Muscle layer of colon (tissue), 2 donors: ENCODE measurements around the gene SRSF12.
"Not testable (repeated sequence)": the region's sequence is repeated elsewhere in the genome, so short reads cannot be mapped to it uniquely, and the experiment has no call there.

Experiments
- H3K27ac ChIP-seq: one replicate; pipeline ENCODE4 v1.7.0; 2013; ENCODE audit warnings: low read depth, mild to moderate bottlenecking, low read length, moderate library complexity
- H3K27me3 ChIP-seq, 2 donors: one replicate each; pipeline ENCODE4 v1.7.0; 2013; ENCODE audit warnings: low read length in 2 of 2, mild to moderate bottlenecking in 2 of 2; ENCODE audit not compliant: insufficient read depth in 2 of 2, control insufficient read depth in 1 of 2
- H3K36me3 ChIP-seq: one replicate; pipeline ENCODE4 v1.7.0; 2013; ENCODE audit warnings: mild to moderate bottlenecking, low read length; ENCODE audit not compliant: insufficient read depth
- H3K4me1 ChIP-seq: one replicate; pipeline ENCODE4 v1.7.0; 2013; ENCODE audit warnings: mild to moderate bottlenecking, low read length; ENCODE audit not compliant: insufficient read depth
- H3K4me3 ChIP-seq, 2 donors: one replicate each; pipeline ENCODE4 v1.7.0; 2013; ENCODE audit warnings: low read length in 2 of 2, low read depth in 1 of 2, mild to moderate bottlenecking in 1 of 2, moderate library complexity in 1 of 2
- H3K9ac ChIP-seq: one replicate; pipeline ENCODE4 v1.7.0; 2013; ENCODE audit warnings: low read length
- H3K9me3 ChIP-seq: one replicate; pipeline ENCODE4 v1.7.0; 2013; ENCODE audit warnings: mild to moderate bottlenecking, low read length
- donor health status: abdominal sarcoma.
- donor health status: Adenocarcinoma of cecum.

Gene SRSF12

DNA sequence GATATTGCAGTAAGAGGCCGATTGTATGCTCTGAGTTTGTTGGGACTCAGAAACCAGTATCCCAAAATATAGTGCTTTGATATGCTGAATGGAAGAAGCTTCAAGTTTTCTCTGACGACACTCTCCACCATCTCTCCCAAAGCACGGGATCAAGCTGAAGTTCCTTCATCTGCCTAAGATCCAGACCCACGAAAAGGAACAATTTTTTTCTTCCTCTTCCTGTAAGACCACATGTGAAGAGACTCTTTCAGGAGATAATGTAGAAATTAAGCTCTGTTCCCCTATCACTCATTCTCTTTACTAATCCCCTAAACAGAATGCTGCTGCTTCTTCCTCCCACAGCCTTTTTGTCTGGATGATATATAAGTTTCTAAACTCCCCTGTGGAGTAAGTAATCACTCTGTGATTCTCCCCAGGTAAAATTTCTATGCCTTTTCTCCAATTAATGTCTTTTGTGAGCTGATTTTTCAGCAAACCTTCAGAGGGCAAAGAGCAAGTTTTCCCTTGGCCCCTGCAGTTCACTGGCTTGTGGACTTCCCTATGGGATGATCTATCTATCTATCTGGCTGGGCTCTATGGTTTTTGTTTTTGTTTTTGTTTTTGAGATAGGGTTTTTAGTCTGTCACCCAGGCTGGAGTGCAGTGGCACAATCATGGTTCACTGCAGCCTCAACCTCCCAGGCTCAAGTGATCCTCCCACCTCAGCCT is 50.8 kb downstream of the SRSF12 start:
- no peak overlapping the region for H3K27ac ChIP-seq

DNA sequence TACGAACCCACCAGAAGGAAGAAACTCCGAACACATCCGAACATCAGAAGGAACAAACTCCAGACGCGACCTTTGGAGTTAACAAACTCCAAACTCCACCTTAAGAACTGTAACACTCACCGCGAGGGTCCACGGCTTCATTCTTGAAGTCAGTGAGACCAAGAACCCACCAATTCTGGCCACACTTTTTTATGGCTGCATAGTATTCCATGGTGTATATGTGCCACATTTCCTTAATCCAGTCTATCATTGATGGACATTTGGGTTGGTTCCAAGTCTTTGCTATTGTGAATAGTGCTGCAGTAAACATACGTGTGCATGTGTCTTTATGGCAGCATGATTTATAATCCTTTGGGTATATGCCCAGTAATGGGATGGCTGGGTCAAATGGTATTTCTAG is 51.8 kb downstream of the SRSF12 start:
- not testable (repeated sequence) for H3K36me3 ChIP-seq, H3K4me1 ChIP-seq, H3K9me3 ChIP-seq, H3K27me3 ChIP-seq, H3K4me3 ChIP-seq, H3K27ac ChIP-seq, H3K9ac ChIP-seq

More for the DNA sequence above, 50.8 kb downstream of the SRSF12 start:
- H3K4me3 ChIP-seq: no peak overlapping the region
- H3K9me3 ChIP-seq: no peaks in the 10 kb centered on the region
- no peak overlapping the region for H3K9ac ChIP-seq
- H3K4me1 ChIP-seq: peaks cover under 1% of the 10 kb centered on the region
- H3K27me3 ChIP-seq: no peaks in the 10 kb centered on the region
- no peaks in the 10 kb centered on the region for H3K36me3 ChIP-seq

DNA sequence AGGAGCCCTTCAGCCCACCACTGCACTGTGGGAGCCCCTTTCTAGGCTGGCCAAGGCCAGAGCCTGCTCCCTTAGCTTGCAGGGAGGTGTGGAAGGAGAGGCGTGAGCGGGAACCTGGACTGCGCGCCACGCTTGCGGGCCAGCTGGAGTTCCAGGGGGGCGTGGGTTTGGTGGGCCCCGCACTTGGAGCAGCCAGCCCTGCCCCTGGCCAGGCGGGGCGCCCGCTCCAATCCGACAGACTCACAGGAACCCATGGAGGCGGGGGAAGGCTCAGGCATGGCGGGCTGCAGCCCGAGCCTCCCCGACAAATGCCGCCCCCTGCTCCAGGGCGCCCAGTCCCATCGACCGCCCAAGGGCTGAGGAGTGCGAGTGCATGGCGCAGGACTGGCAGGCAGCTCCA is 52.9 kb downstream of the SRSF12 start:
- H3K4me3 ChIP-seq, H3K27me3 ChIP-seq, H3K9me3 ChIP-seq, H3K36me3 ChIP-seq, H3K9ac ChIP-seq, H3K27ac ChIP-seq, H3K4me1 ChIP-seq: not testable (repeated sequence)

DNA sequence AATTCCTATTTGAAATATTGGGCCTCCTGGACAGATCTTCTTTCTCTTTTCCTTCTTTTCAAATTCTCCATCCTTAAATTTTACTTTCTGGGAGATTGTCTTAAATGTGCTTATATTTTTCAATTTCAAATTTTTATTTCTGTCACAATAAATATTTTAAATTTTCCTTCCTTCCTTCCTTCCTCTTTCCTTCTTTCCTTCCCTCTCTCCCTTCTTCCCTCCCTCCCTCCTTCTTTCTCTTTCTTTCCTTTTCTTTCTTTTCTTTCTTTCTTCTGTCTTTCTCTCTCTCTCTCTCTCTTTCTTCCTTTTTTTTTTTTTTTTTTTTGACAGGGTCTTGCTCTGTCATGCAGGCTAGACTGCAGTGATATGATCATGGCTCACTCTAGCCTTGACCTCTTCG is 54.0 kb downstream of the SRSF12 start:
- no peaks in the 10 kb centered on the region for H3K9me3 ChIP-seq
- no peaks in the 10 kb centered on the region for H3K27me3 ChIP-seq
- no peak overlapping the region for H3K27ac ChIP-seq
- H3K4me3 ChIP-seq: no peak overlapping the region
- no peak overlapping the region for H3K9ac ChIP-seq
- no peaks in the 10 kb centered on the region for H3K4me1 ChIP-seq
- H3K36me3 ChIP-seq: no peaks in the 10 kb centered on the region

DNA sequence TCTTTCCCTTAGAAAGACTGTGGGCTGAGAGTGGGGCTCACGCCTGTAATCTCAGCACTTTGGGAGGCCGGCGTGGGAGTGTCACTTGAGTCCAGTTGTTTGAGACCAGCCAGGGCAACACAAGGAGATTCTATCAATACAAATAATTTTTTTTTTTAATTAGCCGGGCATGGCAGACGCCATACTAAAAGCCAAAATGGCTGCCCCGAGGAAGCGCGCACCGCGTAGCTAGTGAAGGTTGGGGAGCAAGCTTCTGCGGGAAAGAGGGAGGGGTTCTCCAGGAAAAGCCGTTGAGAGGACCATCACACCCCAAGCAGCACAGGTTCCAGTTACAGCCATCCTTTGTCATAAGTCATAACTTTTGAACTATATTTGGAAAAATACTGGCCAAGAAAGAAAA is 58.6 kb downstream of the SRSF12 start:
- H3K9me3 ChIP-seq: no peaks in the 10 kb centered on the region
- H3K9ac ChIP-seq: no peak overlapping the region
- no peak overlapping the region for H3K4me3 ChIP-seq
- no peak overlapping the region for H3K27ac ChIP-seq
- H3K36me3 ChIP-seq: no peaks in the 10 kb centered on the region
- no peaks in the 10 kb centered on the region for H3K4me1 ChIP-seq
- no peaks in the 10 kb centered on the region for H3K27me3 ChIP-seq

DNA sequence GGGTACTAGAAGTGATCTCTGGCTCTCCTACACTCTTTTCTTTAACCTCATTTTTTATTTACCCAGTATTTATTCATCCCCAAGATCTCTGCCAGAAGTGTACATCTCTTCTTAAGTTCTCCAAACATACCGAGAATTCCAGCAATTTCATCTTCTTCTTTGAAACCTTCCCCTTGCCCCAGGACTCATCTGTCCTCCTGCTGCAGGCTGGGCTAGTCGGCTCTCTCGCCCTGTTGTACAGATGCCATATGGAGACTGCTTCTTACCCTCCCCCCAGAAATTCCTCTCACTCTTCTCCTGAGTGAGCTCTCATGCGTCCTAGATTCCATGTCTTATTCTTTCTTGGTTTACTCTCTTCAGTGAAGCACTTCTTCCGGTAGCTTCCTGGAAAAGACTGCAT is 59.2 kb downstream of the SRSF12 start:
- Histone ChIP-seq H3K27ac (no peak overlapping the region), H3K9me3 (no peaks in the 10 kb centered on the region), H3K36me3 (no peaks in the 10 kb centered on the region), H3K4me3 (no peak overlapping the region), H3K27me3 (no peaks in the 10 kb centered on the region), H3K4me1 (no peaks in the 10 kb centered on the region), H3K9ac (no peak overlapping the region)

DNA sequence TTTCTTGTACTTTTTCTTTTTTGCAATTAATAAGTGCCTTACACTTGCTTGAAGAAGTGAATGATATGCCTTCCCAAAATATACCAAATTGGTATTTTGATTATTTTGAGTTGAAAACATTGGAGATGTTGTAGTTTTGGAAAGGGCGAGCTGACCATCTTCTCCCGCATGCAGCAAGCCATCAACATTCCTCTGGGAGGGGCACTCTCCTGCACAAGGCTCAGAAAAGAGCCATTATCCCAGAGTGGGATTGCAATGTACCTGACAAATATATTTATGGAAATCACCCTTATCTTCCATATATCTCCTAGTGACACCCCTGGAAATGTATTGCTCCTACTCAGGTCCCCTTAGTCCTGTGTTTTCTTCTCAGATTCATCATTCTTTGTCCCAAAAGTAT is 60.1 kb downstream of the SRSF12 start:
- Histone ChIP-seq H3K9me3 (no peaks in the 10 kb centered on the region), H3K4me1 (no peaks in the 10 kb centered on the region), H3K36me3 (no peaks in the 10 kb centered on the region), H3K27ac (no peak overlapping the region), H3K27me3 (no peaks in the 10 kb centered on the region), H3K4me3 (no peak overlapping the region), H3K9ac (no peak overlapping the region)

DNA sequence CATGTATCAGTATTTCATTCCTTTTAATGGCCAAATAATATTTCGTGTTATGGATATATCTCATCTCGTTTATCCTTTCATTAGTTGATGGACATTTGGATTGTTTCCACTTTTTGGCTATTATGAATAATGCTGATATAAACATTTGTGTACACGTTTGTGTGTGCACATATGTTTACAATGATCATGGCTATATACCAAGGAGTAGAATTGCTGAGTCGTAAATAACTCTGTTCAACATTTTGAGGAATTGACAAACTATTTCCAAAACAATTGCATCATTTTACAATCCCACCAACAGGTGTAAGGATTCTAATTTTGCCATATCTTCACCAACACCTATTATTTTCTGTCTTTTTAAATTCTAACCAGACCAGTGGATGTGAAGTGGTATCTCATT is 63.7 kb downstream of the SRSF12 start:
- H3K4me3 ChIP-seq: no peak overlapping the region
- H3K9ac ChIP-seq: no peak overlapping the region
- no peaks in the 10 kb centered on the region for H3K36me3 ChIP-seq
- H3K4me1 ChIP-seq: no peaks in the 10 kb centered on the region
- H3K27ac ChIP-seq: no peak overlapping the region
- no peaks in the 10 kb centered on the region for H3K9me3 ChIP-seq
- H3K27me3 ChIP-seq: no peaks in the 10 kb centered on the region

DNA sequence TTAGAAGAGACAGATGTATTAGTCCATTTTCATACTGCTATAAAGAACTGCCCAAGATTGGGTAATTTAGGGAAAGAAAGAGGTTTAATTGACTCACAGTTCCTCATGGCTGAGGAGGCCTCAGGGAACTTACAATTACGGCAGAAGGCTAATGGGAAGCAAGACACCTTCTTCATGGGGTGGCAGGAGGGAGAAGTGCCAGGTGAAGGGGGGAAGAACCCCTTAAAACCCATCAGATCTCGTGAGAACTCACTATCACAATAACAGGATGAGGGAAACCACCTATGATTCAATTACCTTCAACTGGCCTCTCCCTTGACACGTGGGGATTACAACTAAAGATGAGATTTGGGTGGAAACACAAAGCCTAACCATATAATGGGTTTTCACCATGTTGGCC is 66.2 kb downstream of the SRSF12 start:
- Histone ChIP-seq H3K9me3 (no peaks in the 10 kb centered on the region), H3K4me3 (no peak overlapping the region), H3K27me3 (no peaks in the 10 kb centered on the region), H3K9ac (no peak overlapping the region), H3K4me1 (no peaks in the 10 kb centered on the region), H3K27ac (no peak overlapping the region), H3K36me3 (no peaks in the 10 kb centered on the region)

DNA sequence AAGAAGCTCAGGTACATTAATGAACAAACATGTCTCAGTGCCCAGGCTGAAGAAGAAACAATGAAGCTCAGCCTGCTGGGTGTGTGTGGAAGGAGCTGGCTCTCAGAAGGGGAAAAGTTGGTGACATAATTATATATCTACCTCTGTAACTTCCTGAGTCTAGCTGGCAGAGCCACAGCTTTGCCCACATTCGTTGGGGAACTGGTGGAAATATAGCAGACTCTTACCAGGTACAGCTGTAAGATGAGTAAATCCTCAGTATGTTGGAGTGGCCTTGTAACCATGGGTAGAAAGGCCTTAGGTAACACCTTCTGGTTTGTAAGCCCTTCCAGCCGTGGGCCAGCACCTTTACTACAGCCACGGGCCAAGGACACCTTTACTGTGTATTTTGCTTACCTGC is 67.2 kb downstream of the SRSF12 start:
- no peaks in the 10 kb centered on the region for H3K27me3 ChIP-seq
- no peaks in the 10 kb centered on the region for H3K9me3 ChIP-seq
- H3K4me3 ChIP-seq: no peak overlapping the region
- no peaks in the 10 kb centered on the region for H3K36me3 ChIP-seq
- H3K4me1 ChIP-seq: no peaks in the 10 kb centered on the region
- H3K27ac ChIP-seq: no peak overlapping the region
- H3K9ac ChIP-seq: no peak overlapping the region

DNA sequence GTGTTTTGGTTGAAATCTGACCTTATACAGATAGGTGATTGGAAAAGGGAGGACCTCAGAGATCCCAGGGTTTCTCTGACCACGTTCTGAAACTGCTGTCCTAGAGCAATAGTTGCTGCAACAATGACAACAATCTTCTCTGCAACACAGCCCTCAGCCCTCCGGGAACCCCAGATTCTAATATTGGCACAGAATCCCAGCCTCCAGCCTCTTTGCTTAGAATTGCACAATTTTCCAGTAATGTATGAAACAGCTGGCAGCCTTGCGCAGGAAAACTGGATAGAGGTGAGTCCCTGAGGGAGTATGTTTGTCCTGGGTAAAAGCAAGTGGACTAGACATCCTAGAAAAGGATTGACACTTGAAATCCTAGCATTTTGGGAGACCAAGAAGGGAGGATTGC is 67.7 kb downstream of the SRSF12 start:
- H3K9me3 ChIP-seq: no peaks in the 10 kb centered on the region
- no peaks in the 10 kb centered on the region for H3K27me3 ChIP-seq
- H3K9ac ChIP-seq: no peak overlapping the region
- H3K27ac ChIP-seq: no peak overlapping the region
- H3K36me3 ChIP-seq: no peaks in the 10 kb centered on the region
- H3K4me3 ChIP-seq: no peak overlapping the region
- no peaks in the 10 kb centered on the region for H3K4me1 ChIP-seq

DNA sequence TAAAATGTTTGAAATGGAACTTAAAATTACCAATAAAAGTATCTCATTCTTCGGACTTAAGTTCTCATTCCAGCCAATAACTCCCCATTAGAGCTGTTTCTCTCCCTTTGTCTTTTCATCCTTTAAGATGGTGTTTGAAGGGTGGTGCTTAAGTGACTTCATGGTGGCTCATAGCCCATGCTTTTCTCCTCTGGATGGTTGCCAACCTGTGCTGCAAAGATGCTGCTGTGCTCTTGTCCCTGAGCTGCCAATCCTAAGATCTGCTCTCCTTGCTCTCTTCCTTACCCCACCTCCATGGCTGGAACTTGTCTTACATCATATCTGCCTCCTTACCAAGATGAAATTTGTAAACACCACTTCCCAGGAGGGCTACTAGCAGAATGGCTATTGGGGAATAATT is 68.9 kb downstream of the SRSF12 start:
- Histone ChIP-seq H3K9me3 (no peaks in the 10 kb centered on the region), H3K27me3 (no peaks in the 10 kb centered on the region), H3K27ac (no peak overlapping the region), H3K9ac (no peak overlapping the region), H3K4me3 (no peak overlapping the region), H3K36me3 (no peaks in the 10 kb centered on the region), H3K4me1 (no peaks in the 10 kb centered on the region)
